NCI-H2081 treated with DMSO at 0.1 percent for 48 hours (cell line): ENCODE data around the gene NDUFB6.
"Not testable (repeated sequence)": the region's sequence is repeated elsewhere in the genome, so short reads cannot be mapped to it uniquely, and the experiment has no call there.

Source experiments
- DNase-seq: peaks from one replicate; lab custom pipeline; 2025; lab: John Stamatoyannopoulos, UW

The NDUFB6 gene

DNA sequence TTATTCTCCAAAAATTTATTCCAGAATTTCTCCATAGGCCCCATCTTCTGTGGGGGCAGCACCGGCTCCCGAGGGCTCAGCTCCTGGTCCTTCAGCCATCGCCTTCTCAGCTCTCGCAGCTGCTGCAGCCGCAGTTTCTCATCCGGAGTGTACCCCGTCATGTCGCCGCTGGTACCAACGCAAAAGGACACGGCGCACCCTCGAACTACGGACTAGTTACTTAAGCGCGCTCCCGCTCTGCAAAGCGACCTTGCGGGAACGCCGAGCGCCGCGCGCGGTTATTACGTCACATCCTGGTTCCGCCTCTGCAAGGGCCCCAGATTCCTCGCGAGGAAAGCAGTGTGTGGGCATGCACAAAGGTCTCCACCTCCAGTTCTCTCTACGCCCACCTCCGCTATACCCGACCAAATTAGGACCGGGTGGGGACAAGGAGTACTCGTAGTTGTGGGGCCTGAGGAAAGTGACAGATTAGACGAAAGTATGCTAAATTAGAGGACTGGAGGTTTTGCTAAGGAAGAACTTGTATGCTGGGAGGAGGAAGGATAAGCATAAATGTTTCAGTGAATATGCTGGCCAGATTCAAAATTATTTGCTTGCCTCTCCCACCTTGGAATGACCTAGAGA lies at the start of gene NDUFB6:
NDUFB6 (minus strand) TSS at position 260 of the 624 bp plus-strand sequence; CDS start at position 161, 99 bp downstream.
- peak; percentile 81 for DNase-seq

GRCh38 chr9:32618261-32618660 lies 45.3 kb upstream of the NDUFB6 start:
- DNase-seq = no peak

DNA sequence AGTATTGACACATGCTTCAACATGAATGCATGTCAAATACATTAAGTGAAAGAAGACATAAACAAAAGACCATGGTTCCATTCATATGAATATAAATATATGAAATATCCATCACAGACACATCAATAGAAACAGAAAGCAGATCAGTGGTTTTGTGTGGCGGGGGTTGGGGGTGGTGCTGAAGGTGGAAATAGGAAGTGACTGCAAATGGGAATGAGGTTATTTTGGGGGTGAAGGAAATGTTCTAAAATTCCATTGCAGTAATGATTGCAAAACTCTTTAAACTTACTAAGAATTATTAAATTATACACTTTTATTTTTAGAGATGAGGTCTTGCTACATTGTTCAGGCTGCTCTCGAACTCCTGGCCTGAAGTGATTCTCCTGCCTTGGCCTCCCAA lies 33.9 kb upstream of the NDUFB6 start:
- DNase-seq = no peak

DNA sequence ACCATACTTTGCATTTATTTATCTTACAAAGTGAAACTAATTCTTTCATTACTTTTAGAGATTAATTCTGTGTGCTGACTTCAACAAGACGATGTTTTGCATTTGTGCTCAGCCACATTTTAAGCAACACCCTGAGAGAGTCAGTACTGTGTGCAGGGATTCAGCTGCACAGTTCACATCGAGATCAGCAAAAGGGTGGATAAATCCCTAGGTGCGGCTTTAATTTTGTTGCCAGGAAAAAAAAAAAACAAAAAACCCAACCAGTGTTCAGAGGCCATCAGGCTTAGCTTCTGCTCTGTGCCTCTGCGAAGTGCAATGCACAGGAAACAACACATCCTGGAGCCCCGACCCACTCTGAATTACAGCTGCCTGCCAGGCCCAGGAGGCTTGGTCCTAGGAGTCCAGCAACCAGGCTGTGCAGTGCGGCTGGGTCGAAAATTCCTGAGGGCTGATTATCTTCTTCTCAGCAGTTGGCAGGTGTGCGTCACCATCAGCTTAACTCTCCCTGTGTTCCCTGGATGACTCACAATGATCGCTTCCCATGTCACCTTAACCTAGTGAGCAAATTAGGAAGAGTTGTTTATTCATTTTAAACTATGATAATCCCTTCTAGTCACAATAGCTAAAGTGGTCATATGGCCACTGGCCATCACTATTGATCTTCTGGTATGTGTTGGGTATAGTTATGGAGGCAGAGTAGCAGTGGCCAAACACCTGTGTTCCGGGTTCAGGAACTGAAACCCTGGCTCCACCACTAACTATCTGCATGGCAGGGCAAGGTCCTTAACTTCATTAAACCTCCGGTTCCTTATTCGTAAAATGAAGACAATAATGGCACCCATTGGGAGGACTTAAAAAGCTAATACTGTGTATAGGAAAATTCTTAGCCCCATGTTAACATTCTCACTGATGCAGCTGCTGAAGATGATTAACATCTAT lies 31.2 kb upstream of the NDUFB6 start:
- no peak for DNase-seq

DNA sequence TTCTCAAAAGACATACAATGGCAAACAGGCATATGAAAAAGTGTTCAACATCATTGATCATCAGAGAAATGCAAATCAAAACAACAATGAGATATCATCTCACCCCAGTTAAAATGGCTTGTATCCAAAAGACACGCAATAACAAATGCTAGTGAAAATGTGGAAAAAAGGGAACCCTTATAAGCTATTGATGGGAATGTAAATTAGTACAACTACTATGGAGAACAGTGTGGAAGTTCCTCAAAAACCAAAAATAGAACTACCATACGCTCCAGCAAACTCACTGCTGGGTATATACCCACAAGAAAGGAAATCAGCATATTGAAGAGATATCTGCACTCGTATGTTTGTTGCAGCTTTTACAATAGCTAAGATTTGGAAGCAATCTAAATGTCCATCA lies 26.1 kb upstream of the NDUFB6 start:
- DNase-seq = not testable (repeated sequence)

DNA sequence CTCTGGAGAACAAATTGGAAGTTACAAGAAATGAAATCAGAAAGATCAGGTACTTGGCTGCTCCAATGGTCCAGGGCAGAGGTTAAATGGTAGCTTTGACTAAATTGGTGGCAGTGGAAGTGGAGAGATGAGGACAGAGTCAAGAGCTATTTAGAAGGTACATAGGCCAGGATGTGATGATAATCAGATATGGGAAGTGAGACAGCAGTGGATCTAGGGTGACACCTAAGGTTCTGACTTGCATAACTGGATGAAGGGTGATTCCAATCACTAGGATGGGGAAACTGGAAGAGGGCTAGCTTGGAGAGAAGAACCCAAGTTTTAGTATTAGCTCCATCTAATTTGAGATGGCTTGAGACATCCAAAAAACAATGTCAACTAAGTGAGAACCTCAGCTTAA lies 24.0 kb upstream of the NDUFB6 start:
- DNase-seq = no peak

DNA sequence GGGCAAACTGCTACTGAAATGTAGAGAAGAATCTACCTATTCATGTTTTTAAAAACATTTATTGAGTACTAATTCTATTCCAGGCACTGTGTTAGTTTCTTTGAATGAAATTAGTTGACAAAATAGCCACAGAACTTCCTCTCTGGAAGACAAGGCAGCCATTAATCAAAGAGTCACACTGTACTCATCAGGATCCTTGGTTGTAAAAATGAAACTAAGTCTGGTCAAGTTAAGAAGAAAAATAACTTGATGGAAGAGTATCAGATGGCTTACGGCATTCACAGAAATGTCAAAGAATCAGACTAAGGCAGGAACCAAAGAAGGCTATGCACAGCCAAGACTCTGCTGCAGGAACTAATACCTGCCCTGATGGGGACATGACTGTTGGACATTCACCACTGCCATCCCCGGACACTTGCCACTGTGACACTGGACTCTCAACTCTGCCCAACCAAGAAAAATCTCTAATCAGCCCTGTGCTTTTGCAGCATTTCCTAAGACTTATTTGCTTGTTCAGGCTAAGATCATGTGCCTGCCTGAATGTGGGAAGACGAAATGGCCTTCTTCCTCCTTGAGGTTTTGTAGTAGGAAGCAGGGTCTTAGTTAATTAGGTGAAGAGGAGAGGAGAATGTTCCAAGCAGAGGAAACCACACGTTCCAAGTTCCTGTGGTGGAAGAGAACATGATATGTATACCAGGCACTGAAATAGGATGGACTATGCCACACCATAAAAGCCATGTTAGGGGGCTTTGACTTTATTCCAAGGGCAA lies 23.3 kb upstream of the NDUFB6 start:
- no peak for DNase-seq

DNA sequence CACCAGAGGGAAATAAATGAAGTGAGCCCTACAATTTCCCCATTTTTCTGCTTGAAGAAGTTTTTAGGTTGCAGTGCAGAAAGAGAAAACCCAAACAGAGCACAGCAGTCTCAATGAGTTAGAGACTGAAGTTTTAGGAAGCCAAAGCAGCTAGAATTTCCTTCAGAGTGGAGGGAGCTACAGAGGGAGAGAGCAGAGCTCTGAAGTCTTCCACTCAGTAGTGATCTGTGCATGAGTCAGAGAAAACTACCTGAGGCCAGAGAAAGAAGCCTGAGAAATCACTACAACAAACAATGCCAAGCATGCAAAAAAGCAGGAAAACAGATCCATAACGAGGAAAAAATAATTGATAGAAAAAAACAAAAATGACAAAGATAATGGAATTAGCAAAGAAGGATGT lies 17.9 kb upstream of the NDUFB6 start:
- no peak for DNase-seq

DNA sequence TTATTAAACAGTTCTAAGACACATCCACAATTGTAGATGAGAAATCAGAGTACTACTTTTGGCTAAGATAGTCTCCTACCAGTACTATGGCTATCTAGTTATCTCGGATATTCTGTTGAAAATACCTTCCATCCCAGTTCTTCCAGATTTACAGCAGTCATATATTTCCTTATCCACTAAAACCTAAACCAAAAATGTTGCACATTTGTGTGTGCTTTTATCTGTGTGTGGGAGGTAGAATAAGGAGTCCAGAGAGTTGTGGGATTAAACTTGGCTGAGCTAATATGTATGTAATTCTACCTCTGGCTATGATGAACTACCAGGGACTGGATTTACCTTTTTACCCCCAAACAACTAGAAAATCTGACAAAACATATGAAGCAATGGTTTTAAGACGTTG lies 17.5 kb upstream of the NDUFB6 start:
- DNase-seq = no peak

DNA sequence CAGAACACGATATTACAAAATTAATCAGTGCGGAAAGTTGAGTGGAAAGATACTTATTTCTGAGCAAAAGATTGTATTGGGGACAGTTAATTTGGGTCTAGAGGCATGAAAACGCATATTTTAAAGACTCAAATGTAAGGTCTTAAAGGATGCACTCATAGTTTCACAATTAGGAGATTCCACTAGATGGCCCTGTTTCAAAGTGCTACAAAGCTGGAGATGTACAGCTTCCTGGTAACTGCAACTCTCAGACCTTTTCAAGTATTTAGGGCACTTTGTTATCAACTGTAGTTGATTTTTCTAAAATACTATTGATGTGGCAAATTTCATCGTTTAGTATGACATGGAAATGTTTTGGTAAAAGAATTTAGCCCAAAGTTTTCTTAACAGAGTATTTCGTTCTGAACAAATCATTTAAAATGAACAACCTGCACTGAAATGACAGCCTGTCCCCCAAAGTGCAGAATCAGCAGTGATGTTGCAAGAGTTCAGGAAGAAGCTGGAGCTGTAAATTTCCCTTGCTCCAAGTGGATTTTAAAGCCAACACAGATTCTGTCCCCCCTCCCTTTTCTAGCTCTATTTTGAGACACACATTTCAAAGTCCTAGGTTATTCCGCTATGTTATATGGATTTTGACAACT lies 16.2 kb upstream of the NDUFB6 start:
- DNase-seq = peak; percentile 11

DNA sequence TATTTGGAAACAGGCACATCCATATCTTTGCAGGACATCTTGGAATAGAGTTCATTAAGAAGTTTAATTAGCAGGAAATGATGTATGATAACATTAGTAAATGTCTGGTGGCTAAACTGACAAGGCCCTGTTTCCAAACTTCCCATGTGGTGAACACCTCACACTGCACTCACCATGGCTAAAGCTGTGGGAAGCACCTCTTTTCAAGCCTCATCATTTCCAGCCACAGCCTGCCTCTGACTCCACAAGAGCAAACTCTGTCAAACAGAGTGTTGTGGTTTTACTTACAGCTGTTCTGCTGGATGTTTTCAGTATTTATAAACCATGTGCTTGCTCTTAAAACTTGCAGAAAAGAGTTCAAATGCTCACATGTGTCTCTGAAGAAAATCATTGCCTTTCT lies 14.9 kb upstream of the NDUFB6 start:
- no peak for DNase-seq

DNA sequence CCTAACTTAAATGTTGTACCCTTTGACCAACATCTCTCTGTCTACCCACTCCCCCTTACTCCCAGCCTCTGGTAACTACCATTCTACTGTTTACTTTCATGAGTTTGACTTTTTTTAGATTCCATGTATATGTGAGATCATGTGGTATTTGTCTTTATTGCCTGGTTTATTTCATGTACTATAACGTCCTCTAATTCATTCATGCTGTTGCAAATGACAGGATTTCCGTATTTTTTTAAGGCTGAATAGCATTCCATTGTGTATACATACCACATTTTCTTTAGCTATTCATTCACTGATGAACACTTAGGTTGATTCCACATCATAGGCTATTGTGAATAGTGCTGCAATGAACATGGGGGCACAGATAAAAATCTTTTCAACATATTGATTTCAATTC lies 11.8 kb upstream of the NDUFB6 start:
- no peak for DNase-seq

- DNase-seq = peak; percentile 55
These were observed 8.7 kb upstream of the NDUFB6 start for GRCh38 chr9:32581512-32582143.

GRCh38 chr9:32580631-32581300 lies 7.8 kb upstream of the NDUFB6 start:
- no peak for DNase-seq

DNA sequence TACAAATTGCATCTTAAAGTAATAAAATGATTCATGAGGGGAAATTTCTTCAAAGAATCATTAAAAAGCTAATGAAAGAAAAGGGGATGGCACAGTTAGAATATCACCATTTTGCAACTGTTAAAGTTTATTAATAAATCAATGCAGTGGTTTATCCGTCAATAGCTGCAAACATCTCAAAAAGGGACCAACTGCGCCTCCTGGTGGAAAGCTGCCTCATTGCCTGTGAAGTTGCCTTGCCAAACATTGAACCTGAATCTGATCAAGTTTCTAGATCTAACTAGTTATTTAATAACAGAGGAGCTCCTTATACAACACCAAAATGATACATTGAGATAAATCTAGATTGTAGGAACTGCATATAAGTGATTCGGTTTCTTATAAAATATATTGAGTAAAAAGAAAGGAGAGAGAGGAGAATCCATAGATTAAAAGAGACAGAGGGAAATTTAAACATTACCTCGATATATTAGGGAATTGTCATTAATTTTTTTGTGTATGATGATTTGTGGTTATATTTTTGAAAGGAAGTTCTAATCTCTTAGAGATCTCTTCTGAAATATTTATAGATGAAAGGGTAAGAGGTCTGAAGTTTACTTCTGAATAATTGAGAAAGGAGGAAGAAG lies 6.9 kb upstream of the NDUFB6 start:
- DNase-seq = peak; percentile 4

DNA sequence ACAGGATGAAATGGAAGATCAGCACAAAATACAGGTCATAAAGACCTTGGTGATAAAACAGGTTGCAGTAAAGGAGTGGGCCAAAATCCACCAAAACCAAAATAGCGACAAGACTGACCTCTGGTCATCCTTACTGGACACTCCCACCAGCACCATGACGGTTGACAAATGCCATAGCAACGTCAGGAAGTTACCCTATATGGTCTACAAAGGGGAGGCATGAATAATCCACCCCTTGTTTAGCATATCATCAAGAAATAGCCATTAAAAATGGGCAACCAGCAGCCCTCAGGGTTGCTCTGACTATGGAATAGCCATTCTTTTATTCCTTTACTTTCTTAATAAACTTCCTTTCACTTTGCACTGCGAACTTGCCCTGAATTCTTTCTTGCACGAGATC lies 6.0 kb upstream of the NDUFB6 start:
- DNase-seq = no peak

DNA sequence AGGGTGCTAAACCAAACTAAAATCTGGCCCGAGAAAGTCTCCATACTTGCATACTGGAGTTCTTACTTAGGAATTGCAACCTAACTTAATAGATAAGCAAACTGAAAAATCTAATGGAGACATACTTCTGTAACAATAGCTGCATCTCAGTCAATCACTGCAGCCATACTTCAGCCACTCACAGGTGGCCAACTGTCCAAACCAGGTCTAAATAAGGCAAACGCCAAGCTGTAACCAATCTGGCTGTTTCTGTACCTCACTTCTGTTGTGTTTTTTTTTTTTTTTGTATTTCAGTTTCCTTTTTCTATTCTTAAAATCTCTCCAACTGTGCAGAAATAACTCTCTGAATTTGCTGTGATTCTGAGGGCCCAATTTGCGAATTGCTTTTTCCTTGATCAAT lies 4.4 kb upstream of the NDUFB6 start:
- DNase-seq = no peak

DNA sequence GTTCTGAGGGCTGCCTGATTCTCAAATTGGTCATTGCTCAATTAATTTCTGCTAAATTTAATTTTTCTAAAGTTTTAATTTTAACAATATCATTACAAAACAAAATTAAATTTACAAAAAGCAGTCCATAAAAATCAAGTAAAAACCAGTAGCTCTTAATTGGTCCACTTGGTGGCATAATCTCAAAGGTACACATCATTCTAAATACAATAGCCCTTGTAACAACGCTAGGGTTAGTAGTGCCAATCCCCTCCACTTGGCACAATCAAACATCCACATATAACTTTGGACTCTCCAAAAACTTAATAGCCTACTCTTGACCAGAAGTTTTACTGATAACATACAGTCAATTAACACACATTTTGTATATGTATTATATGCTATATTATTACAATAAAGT lies 1.9 kb upstream of the NDUFB6 start:
- DNase-seq = no peak

- no peak for DNase-seq
These were observed 862 bp upstream of the NDUFB6 start for GRCh38 chr9:32573821-32574220.
